Stomach (tissue), 4 donors: ENCODE measurements around the gene ARL15.

ENCODE experiments used
- POLR2AphosphoS5 ChIP-seq, 3 donors: sonication (generic); formaldehyde crosslinking; IDR thresholded peaks; one replicate each; pipeline ENCODE4 v1.6.1; 2016; ENCODE audit warnings: antibody characterized with exemption in 3 of 3
- TF ChIP-seq, protein P1 (sequence below), 7 experiments: fragments of 450-650 bp in 4 of 7; fragments of 200-600 bp in 3 of 7; sonication (generic) in 3 of 7; IDR thresholded peaks; one replicate each; pipeline ENCODE4 v1.5.1; 2016 to 2019; ENCODE audit warnings: antibody characterized with exemption in 7 of 7, control low read depth in 2 of 7, mild to moderate bottlenecking in 1 of 7

DNA sequence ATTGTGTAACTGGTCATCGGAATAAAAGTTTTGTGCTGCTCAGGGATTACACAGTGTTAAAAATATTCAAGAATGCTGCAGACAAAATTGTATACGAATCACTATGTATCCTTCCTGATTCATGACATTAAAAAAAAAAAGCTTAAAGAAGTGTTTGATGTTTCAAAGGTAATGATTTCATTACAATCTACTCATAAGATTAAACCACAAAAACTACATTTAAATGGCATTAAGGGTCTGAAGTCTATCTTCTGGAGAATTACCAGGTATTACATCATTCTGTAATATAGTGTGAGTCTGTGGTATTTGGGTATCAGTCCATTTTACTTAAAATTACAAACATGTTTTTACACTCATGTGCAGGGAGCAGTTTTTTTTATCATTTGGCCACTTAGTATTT is 425.5 kb downstream of the ARL15 start:
- TF ChIP-seq, protein P1, sequence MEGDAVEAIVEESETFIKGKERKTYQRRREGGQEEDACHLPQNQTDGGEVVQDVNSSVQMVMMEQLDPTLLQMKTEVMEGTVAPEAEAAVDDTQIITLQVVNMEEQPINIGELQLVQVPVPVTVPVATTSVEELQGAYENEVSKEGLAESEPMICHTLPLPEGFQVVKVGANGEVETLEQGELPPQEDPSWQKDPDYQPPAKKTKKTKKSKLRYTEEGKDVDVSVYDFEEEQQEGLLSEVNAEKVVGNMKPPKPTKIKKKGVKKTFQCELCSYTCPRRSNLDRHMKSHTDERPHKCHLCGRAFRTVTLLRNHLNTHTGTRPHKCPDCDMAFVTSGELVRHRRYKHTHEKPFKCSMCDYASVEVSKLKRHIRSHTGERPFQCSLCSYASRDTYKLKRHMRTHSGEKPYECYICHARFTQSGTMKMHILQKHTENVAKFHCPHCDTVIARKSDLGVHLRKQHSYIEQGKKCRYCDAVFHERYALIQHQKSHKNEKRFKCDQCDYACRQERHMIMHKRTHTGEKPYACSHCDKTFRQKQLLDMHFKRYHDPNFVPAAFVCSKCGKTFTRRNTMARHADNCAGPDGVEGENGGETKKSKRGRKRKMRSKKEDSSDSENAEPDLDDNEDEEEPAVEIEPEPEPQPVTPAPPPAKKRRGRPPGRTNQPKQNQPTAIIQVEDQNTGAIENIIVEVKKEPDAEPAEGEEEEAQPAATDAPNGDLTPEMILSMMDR (IDR thresholded peaks at IDR 0.05): no peak
- TF ChIP-seq POLR2AphosphoS5 (IDR thresholded peaks at IDR 0.05): no peak
